NCI-H1092 treated with DMSO at 0.1 percent for 48 hours (cell line): ENCODE results near the gene C1GALT1.

ENCODE experiments used
- DNase-seq: peaks from one replicate; lab custom pipeline; 2025; lab: John Stamatoyannopoulos, UW

C1GALT1 gene

DNA sequence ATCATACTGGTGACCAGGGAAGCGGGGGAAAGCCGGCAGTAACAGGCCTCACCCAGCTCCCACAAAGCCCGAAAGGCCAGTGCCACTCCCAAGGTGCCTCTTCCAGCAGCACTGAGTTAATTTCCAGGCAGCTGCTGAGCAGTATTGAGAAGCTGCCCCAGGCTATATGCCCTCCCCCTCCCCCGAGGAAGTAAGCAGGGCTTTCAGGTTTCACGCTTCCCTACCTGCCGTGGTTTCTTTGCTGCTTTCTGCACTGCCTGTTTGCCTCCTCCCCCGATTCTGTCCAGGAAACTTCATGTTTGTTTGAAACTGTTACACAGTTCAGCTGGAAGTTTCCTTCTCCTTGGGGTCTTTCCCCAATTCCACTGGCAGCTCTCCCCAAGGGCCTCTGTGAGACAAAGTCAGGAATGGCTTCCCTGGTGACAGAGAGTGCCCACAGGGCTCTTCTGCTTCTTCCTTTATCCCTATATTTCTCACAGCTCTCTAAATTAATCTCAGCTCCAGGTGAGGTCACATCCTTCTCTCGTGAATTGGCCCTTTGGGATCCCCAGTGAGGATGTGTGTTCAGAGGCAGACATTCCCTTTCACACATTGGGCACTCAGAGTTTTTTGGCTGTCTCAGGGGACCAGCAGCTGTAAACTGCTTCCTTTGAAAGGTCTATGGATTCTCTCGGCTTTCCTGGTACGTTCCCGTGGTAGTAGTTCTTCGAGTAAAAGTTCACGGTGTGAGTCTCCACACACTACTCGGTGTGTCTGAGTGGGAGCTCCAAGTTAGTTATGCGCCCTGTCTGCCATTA is 19.4 kb downstream of the C1GALT1 start:
- DNase-seq: no peak

DNA sequence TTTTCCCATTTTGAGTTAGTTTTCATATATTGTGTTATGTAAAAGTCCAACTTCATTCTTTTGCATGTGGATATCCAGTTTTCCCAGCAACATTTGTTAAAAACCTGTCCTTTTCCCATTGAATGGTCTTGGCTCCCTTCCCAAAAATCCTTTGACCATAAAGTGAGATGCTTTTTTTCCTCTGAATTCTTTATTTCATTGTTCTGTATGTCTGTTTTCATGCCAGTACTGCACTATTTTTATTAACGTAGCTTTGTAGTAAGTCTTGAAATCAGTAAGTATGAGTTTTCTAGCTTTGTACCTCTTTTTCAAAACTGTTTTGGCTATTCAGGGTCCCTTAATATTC is 20.0 kb downstream of the C1GALT1 start:
- no peak for DNase-seq

- no peak for DNase-seq
These were observed 21.6 kb downstream of the C1GALT1 start for GRCh38 chr7:7203813-7204575.

- no peak for DNase-seq
These were observed 25.5 kb downstream of the C1GALT1 start for GRCh38 chr7:7207876-7208275.

- no peak for DNase-seq
These were observed 26.2 kb downstream of the C1GALT1 start for GRCh38 chr7:7208520-7208919.

- DNase-seq: no peak
These were observed 27.2 kb downstream of the C1GALT1 start for GRCh38 chr7:7209412-7210050.

- no peak for DNase-seq
These were observed 28.3 kb downstream of the C1GALT1 start for GRCh38 chr7:7210475-7211237.

DNA sequence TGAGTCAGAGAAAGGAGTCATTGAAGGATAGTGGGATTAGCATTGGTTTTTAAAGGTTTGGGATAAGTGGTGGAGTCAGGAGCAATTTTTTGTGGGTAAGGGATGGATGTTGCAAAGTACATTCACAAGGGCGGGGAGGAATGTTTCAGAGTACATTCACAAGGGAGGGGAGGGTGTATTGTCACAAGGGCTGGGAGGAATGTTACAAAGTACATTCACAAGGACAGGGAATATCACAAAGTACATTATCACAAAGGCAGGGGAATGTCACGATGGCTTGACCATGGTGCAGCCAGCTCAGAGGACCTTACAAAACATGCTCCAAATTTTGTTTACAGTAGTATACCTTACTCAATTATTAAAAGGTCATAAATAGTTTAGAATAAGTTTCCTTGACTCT is 30.3 kb downstream of the C1GALT1 start:
- no peak for DNase-seq

GRCh38 chr7:7214398-7215347 is 32.3 kb downstream of the C1GALT1 start:
- no peak for DNase-seq

DNA sequence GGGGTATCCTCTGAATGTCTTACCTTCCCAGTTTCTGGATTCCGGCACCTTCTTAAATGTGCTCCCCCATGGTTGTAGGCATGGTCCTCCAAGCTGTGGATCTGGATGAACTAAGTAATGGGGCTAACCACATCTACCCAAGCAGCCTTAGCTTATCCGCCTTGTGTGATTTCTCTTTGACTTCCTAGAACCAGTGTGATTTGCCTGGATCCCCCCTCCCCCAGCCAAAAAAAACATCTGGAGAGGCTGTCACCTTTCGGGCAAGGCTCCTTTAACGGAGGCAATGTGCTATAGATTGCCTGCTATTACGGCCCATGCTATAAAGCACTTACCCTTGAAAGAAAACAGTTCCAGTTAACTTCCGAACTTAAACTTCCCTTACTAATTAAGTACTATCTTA is 33.9 kb downstream of the C1GALT1 start:
- DNase-seq: no peak

GRCh38 chr7:7219216-7219615 is 36.9 kb downstream of the C1GALT1 start:
- no peak for DNase-seq

GRCh38 chr7:7220821-7221220 is 38.5 kb downstream of the C1GALT1 start:
- no peak for DNase-seq

GRCh38 chr7:7221599-7222038 is 39.3 kb downstream of the C1GALT1 start:
- no peak for DNase-seq

DNA sequence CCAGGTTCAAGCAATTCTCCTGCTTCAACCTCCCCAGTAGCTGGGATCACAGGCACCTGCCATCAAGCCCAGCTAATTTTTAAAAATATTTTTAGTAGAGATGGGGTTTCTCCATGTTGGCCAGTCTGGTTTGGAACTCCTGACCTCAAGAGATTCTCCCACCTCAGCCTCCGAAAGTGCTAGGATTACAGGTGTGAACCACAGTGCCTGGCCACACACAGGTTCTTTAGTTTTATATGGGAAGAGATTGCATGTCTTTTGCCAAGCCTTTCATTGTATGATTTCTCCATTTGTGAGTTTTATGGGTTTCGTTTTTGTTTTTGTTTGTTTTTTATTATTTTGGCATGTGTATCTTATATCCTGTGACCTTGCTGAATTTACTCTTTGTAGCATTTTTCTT is 40.9 kb downstream of the C1GALT1 start:
- DNase-seq: no peak

GRCh38 chr7:7226407-7226806 is 44.1 kb downstream of the C1GALT1 start:
- no peak for DNase-seq

GRCh38 chr7:7228472-7228871 is 46.1 kb downstream of the C1GALT1 start:
- DNase-seq: no peak

DNA sequence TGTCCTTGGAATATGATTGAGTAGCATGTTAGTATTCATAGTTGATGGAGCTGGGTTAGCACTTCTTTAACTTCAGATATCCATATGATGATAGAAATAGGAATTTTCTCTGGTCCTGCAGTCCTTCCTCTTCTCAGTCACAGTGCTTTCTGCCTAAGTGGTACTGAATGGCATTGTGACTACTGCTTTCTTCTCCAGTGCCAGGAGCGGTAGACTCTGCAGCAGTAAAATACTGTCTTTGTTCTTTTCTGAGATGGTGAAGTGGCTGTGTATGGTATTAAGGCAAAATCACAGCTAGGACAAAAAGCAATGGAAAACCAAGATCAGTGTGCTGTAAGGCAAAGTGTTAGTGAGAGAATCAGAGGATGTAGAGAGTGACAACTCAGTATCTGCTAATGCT is 46.6 kb downstream of the C1GALT1 start:
- no peak for DNase-seq

DNA sequence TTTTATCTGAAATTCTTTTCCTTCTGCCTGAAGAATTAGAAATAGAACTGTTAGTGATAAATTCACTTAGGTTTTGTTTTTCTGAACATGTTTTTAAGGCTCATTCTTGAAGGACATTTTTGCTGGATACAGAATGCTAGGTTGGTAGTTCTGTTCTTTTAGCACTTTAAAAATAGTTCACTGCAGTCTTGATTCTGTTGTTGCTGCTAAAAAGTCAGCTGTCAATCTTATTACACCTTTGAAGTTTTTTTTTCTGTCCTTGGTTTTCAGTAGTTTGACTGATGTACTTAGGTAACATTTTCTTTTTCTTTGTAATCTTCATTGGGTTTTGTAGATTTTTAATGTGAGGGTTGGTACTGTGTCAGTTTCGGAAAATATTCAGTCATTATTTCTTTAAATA is 48.7 kb downstream of the C1GALT1 start:
- no peak for DNase-seq

DNA sequence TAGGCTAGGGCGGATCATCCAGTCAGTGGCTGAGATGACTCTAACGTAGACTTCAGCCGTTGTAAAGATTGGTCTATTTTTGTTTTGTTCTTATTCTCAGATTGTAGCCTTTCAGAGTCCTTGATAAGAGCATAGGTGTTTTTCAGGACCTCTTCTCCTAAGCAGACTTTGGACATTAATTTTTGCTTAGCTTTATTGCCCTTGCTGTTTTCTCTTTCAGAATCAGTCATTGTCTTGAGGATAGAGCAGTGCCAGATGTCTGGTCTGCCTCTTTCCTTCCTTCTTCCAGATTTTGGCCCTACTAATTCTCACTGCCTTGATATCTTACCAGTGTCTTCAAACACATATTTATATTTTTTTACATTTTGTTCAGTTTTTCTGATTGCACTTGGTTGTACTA is 49.5 kb downstream of the C1GALT1 start:
- no peak for DNase-seq

DNA sequence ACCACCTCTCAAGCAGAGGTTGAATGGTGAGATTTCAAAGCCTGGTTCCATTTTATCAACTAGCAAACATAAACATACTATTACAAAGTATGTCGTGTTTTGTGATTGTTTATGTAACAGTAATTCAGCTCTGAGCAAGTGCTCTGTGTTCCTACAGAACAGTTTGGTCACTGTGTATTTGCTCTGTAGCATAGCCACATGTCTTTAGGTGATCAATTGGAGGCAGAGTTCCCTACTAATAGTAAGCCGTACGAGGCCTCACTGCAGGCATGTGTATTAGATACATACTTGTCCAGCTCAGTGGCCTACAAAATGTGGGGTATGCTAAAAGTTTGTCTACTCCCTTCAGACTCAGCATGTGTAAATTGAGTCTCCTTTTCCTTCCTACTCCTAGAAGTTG is 53.0 kb downstream of the C1GALT1 start:
- no peak for DNase-seq

GRCh38 chr7:7236041-7236440 is 53.7 kb downstream of the C1GALT1 start:
- no peak for DNase-seq
